ENCODE measurements around the gene TEP1.
A peak's percentile ranks its signal among the peaks of the same experiment; 100 is the strongest.
"Not testable (repeated sequence)": the region's sequence is repeated elsewhere in the genome, so short reads cannot be mapped to it uniquely, and the experiment has no call there.

The TEP1 gene

GRCh38 chr14:20412876-20413743, at the start of gene TEP1:
Gene TEP1, minus strand, starts transcription at chr14:20413501. Its CDS starts 5,062 bp downstream, at chr14:20408439.
- DNase-seq: peak; percentile 63

GRCh38 chr14:20461225-20462141, 48.2 kb upstream of the TEP1 start, which contains the start of gene PIP4P1:
Gene PIP4P1, minus strand, starts transcription at chr14:20461434. Its CDS starts 109 bp downstream, at chr14:20461325.
- peak; percentile 98 for DNase-seq

DNA sequence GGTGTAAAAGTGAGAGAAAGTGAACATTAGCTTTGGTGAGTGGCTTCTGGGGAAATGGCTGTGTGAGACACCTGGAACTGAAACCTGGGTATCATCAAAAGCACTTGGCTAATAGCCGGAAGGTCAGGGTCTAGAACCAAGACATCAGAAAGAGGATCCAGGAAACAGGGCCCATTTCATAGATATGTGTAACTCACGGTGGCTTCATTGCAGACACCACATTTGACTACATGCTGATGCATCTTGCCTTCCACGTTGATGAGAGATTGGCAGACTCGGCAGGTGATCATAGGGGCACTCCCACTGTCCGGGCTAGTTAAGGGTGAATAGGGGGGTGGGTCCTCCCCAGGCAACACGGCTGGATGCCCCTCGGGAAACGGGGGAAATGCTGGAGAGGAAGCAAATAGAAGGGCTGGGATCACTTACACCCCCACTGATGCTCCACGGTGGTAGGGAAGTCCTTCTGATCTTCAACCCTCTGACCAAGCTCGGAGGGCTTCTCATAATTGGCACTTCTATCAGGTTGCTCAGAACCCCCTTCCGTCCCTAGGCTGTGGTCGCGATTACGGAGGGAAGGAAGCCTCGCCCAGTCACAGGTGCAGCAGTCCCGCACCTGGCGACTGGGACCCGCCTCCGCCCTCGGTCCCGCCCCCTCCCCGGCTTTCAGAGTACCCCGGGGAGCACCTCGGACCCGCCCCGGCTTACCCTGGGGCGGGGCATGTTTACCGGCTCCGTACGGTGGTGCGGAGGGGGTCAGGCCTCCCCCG, 47.3 kb upstream of the TEP1 start:
- peak; percentile 54 for DNase-seq

GRCh38 chr14:20458031-20458789, 44.9 kb upstream of the TEP1 start:
- no peak for DNase-seq

- DNase-seq: no peak
These were observed 43.7 kb upstream of the TEP1 start for GRCh38 chr14:20456971-20457370.

- no peak for DNase-seq
These were observed 42.3 kb upstream of the TEP1 start for GRCh38 chr14:20455355-20456300.

GRCh38 chr14:20454516-20455354, 41.4 kb upstream of the TEP1 start, which contains the start of the genes APEX1 and OSGEP:
Gene APEX1, plus strand, starts transcription at chr14:20455226. Its CDS starts 420 bp downstream, at chr14:20455646.
Gene OSGEP, minus strand, starts transcription at chr14:20454812. Its CDS starts 129 bp downstream, at chr14:20454683.
- peak; percentile 95 for DNase-seq

GRCh38 chr14:20452831-20453230, 39.5 kb upstream of the TEP1 start:
- DNase-seq: not testable (repeated sequence)

DNA sequence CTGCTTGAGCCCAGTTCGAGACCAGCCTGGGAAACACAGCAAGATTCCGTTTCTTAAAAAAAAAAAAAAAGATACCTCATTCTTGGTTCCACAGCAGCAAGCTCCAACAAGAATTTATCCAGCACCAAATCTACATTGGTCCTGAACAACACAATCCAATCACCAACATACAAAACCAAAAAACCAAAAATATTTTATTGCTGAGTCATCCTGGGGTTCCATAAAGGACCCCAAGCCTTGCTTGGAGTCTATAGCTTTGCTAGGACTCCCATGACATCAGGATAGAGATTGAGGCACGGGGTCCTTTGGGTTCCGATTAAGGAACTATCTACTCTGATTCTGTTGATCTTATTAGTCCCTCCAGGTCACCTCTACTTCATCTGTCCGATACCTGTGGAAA, 33.6 kb upstream of the TEP1 start:
- DNase-seq: no peak

DNA sequence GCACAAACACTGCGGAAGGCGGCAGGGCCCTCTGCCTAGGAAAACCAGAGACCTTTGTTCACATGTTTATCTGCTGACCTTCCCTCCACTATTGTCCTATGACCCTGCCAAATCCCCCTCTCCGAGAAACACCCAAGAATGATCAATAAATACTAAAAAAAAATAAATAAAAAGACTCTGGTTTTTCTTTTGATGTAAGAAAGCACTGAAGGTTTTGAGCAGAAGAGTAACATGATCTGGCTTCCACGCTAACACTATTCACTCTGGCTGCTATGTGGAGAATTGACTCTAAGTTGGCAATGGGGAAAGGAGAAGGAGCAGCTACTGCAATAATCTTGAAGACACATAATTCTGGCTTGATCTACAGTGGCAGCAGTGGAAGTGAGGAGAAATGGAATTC, 30.3 kb upstream of the TEP1 start:
- DNase-seq: not testable (repeated sequence)

GRCh38 chr14:20441461-20441860, 28.2 kb upstream of the TEP1 start:
- no peak for DNase-seq

DNA sequence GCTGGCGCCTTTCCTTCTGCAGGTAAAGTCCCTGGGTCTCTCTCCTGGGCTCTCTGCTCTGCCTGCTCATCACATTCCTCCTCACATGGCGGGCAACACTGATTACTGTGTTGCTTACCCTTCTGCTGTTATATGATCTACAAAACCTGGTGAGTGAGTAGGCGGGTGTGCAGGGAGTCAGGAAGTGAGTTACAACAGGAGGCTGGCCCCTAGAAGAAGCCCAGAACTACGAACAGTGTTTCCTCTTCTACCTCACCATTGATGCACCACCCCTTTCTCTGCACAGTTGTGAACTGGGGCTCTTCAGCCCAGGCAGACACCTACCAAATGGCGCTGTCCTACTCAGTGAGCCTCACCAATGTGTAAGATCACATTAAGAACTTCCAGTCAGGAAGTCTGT, 27.6 kb upstream of the TEP1 start:
- DNase-seq: no peak

DNA sequence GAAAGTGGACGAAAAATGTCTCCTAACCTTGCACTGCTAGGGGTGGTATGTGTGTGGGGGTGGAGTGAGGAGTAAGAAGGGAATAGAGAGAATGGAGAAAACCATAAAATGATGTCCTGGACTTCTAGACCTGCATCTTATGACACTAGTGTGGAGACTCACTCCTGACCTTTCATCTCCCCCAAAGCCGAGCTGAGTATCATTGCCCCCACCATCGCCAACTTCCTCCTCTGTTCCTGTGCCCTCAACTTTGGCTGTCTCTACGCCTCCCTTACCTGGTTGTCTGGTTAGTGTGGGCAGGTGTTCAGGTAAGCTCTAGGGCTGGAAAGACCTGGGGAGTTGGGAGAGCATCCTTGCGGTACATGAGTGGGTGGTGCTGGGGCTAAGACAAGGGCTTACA, 27.2 kb upstream of the TEP1 start:
- DNase-seq: no peak

GRCh38 chr14:20438664-20439063, 25.4 kb upstream of the TEP1 start:
- no peak for DNase-seq

DNA sequence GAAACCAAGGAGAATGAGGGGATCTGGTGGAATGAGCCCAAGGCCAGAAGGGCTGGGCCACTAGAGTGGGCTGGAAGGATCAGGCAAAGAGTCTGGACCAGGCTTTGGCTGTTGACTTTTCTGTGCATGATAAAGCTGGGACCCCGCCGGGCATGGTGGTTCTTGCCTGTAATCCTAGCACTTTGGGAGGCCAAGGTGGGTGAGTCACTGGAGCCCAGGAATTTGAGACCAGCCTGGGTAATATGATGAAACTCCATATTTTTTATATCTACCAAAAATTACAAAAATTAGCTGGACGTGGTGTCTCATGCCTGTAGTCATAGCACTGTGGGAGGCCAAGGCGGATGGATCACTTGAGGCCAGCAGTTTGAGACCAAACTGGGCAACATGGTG, 23.1 kb upstream of the TEP1 start:
- no peak for DNase-seq

DNA sequence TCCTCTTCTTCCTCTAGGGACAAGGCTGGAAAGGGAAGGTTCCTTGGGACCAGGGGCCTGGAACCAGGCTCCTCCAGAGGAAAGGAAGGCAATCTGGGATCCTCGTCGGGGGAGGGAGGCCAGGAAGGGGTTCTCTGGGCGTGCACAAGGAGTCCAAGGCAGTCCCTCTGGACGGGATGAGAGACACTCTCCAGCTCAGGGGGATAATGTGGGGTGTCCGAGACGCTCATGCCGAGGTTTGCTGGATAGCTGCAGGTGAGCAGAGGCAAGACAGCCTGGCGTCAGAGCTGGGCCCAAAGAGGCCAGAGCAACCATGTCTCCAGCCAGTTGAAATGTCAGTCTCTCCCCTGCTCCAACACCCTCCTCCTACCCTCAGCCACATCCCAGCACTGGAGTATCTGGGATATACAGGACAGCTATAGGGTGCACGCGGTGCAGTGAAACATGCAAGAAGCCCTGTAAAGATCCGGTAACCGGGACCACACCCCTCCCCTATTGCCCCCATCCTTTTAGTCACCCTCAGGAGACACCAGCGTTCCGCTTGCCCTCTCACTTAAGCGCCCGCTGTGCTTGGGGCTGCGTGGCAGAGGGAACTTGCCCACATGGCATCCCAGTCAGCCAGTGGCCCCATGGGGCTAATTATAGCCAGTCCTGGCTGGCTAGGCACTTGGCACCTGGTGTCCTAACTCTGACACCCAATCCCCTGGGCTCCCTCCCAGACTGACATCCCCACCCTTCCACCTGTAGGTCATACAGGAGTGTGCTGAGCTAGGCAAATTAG, 22.5 kb upstream of the TEP1 start, which contains the start of gene KLHL33:
TSS of gene KLHL33 (minus strand) at position 585 of the 781 bp plus-strand sequence. CDS start at position 230, 355 bp downstream.
- no peak for DNase-seq

DNA sequence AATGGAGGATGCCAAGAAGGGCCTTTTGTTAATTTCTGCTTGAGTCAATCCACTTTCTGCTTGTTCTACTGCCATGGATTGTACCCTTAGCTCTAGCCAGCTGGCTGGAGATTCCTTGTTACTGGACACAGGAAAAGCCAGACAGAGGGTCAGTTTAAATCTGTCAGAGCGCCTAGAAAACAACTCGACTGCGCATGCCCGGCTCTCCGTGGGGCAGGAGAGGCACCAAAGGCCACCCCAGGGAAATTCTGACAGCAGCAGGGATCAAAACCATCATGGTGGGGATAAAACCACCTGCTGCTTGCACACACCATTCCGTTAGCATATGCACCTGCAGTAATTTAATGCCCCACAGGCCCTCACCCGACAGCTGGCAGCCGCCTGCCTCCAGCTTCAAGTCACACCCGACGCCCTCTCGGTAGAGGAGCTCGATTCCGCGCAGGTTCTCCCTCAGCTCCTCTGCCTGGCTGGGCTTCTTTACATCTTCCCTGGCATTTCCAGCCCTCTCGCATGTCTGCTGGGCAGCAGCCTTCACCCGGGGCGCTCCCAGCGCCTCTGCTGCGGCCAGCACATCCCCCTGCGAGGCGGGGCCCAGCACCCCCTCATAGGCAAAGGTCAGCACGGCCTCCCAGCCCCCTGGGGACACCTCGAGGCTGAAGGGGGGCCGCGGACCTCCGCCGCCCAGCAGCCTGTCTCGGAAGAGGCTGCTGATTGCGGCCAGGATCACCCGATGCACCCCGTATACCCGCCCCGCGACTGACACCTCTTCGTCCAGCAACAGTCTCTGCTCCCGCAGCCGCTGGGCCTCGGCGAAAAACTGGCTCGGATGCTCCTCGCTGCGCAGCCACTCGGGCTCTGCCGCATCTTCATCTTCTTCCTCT, 21.6 kb upstream of the TEP1 start:
- DNase-seq: no peak

Data from NK-92 treated with Interleukin-12 subunit alpha and Interleukin-12 subunit beta, amount 100 ng/mL, for 24 hours (cell line).